ENCODE data around the gene REX1BD. TPM values are rescaled to one million over a fixed set of nuclear protein-coding genes. Genes with fewer than 3 reads are reported as not detected.

REX1BD gene
- total RNA-seq, 1 experiment from 2014 or later: 61.4 TPM

DNA sequence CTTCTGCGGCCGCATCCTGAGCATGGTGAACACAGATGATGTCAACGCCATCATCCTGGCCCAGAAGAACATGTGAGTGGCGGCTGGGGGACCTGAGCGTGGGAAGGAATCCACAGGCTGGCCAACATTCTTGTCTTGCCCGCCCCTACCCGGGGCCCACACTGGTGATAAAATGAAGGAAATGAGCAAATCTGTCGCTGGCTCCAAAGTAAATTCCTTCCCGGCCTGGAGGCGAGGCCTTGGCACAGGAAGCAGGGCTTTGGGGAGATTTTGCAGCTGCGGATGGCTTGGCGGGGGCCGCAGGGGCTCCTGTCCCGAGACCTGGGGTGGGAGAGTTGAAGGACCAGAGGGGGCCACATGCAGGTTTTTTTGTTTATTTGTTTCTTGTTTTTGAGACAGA, 26.5 kb upstream of the REX1BD start:
- H3K27ac ChIP-seq (ENCODE audit: low read depth, low read length, poor library complexity, severe bottlenecking): no peak overlapping the region
- CTCF ChIA-PET: no interaction called here
- H3K27me3 ChIP-seq (replicated peaks; ENCODE audit: insufficient read depth, low read depth, low read length, poor library complexity): no peaks in the 10 kb centered on the region
- H3K9me3 ChIP-seq (ENCODE audit: low read depth, low read length, poor library complexity, severe bottlenecking): no peaks in the 10 kb centered on the region
- no peak for DNase-seq (ENCODE audit: low spot score)
- TF ChIP-seq EZH2 (IDR thresholded peaks at IDR 0.05; ENCODE audit: borderline replicate concordance, low read depth, low read length, poor library complexity, severe bottlenecking): no peak
- TF ChIP-seq, protein P1, sequence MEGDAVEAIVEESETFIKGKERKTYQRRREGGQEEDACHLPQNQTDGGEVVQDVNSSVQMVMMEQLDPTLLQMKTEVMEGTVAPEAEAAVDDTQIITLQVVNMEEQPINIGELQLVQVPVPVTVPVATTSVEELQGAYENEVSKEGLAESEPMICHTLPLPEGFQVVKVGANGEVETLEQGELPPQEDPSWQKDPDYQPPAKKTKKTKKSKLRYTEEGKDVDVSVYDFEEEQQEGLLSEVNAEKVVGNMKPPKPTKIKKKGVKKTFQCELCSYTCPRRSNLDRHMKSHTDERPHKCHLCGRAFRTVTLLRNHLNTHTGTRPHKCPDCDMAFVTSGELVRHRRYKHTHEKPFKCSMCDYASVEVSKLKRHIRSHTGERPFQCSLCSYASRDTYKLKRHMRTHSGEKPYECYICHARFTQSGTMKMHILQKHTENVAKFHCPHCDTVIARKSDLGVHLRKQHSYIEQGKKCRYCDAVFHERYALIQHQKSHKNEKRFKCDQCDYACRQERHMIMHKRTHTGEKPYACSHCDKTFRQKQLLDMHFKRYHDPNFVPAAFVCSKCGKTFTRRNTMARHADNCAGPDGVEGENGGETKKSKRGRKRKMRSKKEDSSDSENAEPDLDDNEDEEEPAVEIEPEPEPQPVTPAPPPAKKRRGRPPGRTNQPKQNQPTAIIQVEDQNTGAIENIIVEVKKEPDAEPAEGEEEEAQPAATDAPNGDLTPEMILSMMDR (conservative IDR thresholded peaks at IDR 0.05; ENCODE audit: low read depth, low read length): no peak
- BruUV-seq (replicated peaks): no TSS peak
- no peak overlapping the region for H3K4me3 ChIP-seq (ENCODE audit: low read depth, low read length, poor library complexity, severe bottlenecking)
- POLR2A ChIA-PET (ENCODE audit: low non-redundant PET): no interaction called here
- peaks cover 45% of the 10 kb centered on the region for H3K36me3 ChIP-seq (ENCODE audit: insufficient read depth, low read length, poor library complexity, severe bottlenecking)
- peaks cover 3% of the 10 kb centered on the region for H3K4me1 ChIP-seq (ENCODE audit: insufficient read depth, low read length, poor library complexity, severe bottlenecking)
- intact Hi-C loops (cut with micrococcal nuclease; ENCODE audit: unreplicated experiment): no loop called here

DNA sequence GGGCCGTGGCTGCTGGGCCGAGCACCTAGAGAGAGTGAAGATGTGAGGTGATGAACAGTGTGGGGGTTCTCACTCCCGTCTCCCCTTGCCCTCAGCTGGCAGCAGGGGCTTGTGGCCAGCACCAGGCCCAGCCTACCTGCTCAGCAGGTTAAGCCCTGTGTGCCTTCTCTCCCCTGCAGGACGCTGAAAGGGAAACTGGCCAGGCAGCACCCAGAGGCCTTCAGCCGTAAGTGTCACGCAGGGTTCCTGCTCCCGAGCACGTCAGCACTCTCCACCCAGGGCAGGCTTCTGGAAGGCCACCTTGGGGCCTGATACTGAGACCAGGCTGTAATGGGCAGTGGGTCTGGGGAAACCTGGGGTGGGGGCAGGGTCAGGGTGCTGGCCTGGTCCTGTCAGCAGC, 21.6 kb upstream of the REX1BD start:
- no peak overlapping the region for H3K27ac ChIP-seq (ENCODE audit: low read depth, low read length, poor library complexity, severe bottlenecking)
- ChIA-PET CTCF (no interaction called here), POLR2A (ENCODE audit: low non-redundant PET) (no interaction called here)
- H3K9me3 ChIP-seq (ENCODE audit: low read depth, low read length, poor library complexity, severe bottlenecking): no peaks in the 10 kb centered on the region
- BruUV-seq (replicated peaks): no TSS peak
- TF ChIP-seq, protein P1 (conservative IDR thresholded peaks at IDR 0.05; ENCODE audit: low read depth, low read length): no peak
- no peak for TF ChIP-seq EZH2 (IDR thresholded peaks at IDR 0.05; ENCODE audit: borderline replicate concordance, low read depth, low read length, poor library complexity, severe bottlenecking)
- H3K36me3 ChIP-seq (ENCODE audit: insufficient read depth, low read length, poor library complexity, severe bottlenecking): peaks cover 67% of the 10 kb centered on the region
- no peaks in the 10 kb centered on the region for H3K27me3 ChIP-seq (replicated peaks; ENCODE audit: insufficient read depth, low read depth, low read length, poor library complexity)
- intact Hi-C loops (cut with micrococcal nuclease; ENCODE audit: unreplicated experiment): no loop called here
- no peak for DNase-seq (ENCODE audit: low spot score)
- H3K4me3 ChIP-seq (ENCODE audit: low read depth, low read length, poor library complexity, severe bottlenecking): no peak overlapping the region
- no peaks in the 10 kb centered on the region for H3K4me1 ChIP-seq (ENCODE audit: insufficient read depth, low read length, poor library complexity, severe bottlenecking)

DNA sequence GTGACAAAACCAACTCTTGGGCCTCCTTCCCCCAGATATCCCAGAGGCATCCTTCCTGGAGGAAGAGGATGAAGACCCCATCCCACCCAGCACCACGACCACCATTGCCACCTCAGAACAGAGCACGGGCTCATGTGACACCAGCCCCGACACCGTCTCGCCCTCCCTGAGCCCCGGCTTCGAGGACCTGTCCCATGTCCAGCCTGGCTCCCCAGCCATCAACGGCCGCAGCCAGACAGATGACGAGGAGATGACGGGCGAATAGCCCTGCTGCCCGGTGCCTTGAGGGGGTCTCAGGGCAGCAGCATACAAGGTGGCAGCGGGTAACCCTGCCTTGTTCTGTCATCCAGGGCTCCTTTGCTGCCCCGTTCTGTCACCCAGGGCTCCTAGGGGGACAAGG, 20.2 kb upstream of the REX1BD start:
- intact Hi-C loops (cut with micrococcal nuclease; ENCODE audit: unreplicated experiment): no loop called here
- Histone ChIP-seq H3K36me3 (ENCODE audit: insufficient read depth, low read length, poor library complexity, severe bottlenecking) (peaks cover 62% of the 10 kb centered on the region), H3K9me3 (ENCODE audit: low read depth, low read length, poor library complexity, severe bottlenecking) (no peaks in the 10 kb centered on the region), H3K4me3 (ENCODE audit: low read depth, low read length, poor library complexity, severe bottlenecking) (no peak overlapping the region), H3K4me1 (ENCODE audit: insufficient read depth, low read length, poor library complexity, severe bottlenecking) (peaks cover 10% of the 10 kb centered on the region), H3K27ac (ENCODE audit: low read depth, low read length, poor library complexity, severe bottlenecking) (no peak overlapping the region), H3K27me3 (replicated peaks; ENCODE audit: insufficient read depth, low read depth, low read length, poor library complexity) (no peaks in the 10 kb centered on the region)
- CTCF ChIA-PET: interaction anchor here (0.6 kb wide), 1 partner anchor 21 kb away, joined by 3 read pairs; no protein-coding TSS in a partner anchor
- DNase-seq (ENCODE audit: low spot score): no peak
- no peak for TF ChIP-seq EZH2 (IDR thresholded peaks at IDR 0.05; ENCODE audit: borderline replicate concordance, low read depth, low read length, poor library complexity, severe bottlenecking)
- no TSS peak for BruUV-seq (replicated peaks)
- POLR2A ChIA-PET (ENCODE audit: low non-redundant PET): no interaction called here
